Muscle layer of colon (tissue), 2 donors: ENCODE measurements around the gene FASN.

ENCODE experiments used
- H3K27ac ChIP-seq: one replicate; pipeline ENCODE4 v1.7.0; 2013; ENCODE audit warnings: low read depth, mild to moderate bottlenecking, low read length, moderate library complexity
- H3K27me3 ChIP-seq, 2 donors: one replicate each; pipeline ENCODE4 v1.7.0; 2013; ENCODE audit warnings: low read length in 2 of 2, mild to moderate bottlenecking in 2 of 2; ENCODE audit not compliant: insufficient read depth in 2 of 2, control insufficient read depth in 1 of 2
- H3K36me3 ChIP-seq: one replicate; pipeline ENCODE4 v1.7.0; 2013; ENCODE audit warnings: mild to moderate bottlenecking, low read length; ENCODE audit not compliant: insufficient read depth
- H3K4me1 ChIP-seq: one replicate; pipeline ENCODE4 v1.7.0; 2013; ENCODE audit warnings: mild to moderate bottlenecking, low read length; ENCODE audit not compliant: insufficient read depth
- H3K4me3 ChIP-seq, 2 donors: one replicate each; pipeline ENCODE4 v1.7.0; 2013; ENCODE audit warnings: low read length in 2 of 2, low read depth in 1 of 2, mild to moderate bottlenecking in 1 of 2, moderate library complexity in 1 of 2
- H3K9ac ChIP-seq: one replicate; pipeline ENCODE4 v1.7.0; 2013; ENCODE audit warnings: low read length
- H3K9me3 ChIP-seq: one replicate; pipeline ENCODE4 v1.7.0; 2013; ENCODE audit warnings: mild to moderate bottlenecking, low read length
- donor health status: abdominal sarcoma.
- donor health status: Adenocarcinoma of cecum.

The FASN gene

DNA sequence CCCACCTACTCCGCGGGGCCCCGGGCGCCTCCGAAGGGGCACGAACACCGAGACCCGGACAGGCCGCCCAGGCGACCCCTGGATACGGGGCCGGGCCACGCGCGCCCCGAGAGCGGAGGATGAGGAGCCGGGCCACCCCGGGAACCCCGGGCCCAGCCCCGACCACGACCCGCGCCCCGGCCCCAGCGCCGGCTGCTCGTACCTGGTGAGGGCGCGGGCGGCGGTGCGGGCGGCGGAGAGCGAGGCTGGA lies 192 bp downstream of the FASN start:
- Histone ChIP-seq H3K9me3 (no peaks in the 10 kb centered on the region), H3K27ac (peak overlapping the region; percentile 80), H3K36me3 (peaks cover 11% of the 10 kb centered on the region), H3K4me1 (peaks cover 25% of the 10 kb centered on the region), H3K9ac (no peak overlapping the region), H3K27me3 (no peaks in the 10 kb centered on the region), H3K4me3 (peak overlapping the region; percentile 49 to 62)

DNA sequence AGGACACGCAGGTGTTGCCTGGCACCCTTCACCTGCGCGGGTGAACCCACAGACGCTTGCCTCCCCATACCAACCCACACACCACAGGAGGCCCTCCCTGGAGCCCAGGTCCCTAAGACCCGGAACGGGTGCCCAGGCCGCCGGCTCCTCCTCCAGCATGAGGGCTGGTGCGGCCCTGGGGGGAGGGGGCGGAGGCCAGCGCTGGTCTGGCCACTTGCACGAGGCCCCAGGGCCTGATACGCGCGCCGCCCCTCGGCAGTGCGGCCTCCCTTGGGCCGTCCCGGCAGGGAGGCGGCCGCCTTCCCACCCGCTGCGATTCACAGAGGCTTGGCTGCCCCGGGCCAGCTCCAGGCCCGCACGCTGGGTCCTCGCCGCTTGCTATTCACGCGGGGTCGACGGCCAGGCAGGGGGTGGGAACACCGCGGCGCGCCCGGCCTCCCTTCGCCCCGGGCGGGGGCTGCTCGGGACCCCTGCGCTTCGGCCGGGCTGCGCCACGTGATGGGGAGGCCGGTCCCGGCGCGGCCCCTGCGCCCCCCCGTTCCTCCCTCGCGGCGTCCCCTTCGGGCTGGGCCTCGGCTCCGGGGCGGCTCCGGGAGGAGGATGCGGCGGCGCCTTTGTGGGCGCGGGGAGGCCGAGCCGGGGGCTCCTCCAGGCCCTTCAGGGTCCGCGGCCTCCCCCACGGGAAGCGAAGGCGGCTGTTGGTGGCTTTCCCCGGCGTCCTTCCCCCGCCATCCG lies 685 bp downstream of the FASN start:
- peaks cover 11% of the 10 kb centered on the region for H3K36me3 ChIP-seq
- H3K9ac ChIP-seq, result peak overlapping the region; percentile 15
- H3K4me3 ChIP-seq, result peak overlapping the region; percentile 49 to 62
- no peaks in the 10 kb centered on the region for H3K27me3 ChIP-seq
- peak overlapping the region; percentile 80 for H3K27ac ChIP-seq
- no peaks in the 10 kb centered on the region for H3K9me3 ChIP-seq
- peaks cover 25% of the 10 kb centered on the region for H3K4me1 ChIP-seq

DNA sequence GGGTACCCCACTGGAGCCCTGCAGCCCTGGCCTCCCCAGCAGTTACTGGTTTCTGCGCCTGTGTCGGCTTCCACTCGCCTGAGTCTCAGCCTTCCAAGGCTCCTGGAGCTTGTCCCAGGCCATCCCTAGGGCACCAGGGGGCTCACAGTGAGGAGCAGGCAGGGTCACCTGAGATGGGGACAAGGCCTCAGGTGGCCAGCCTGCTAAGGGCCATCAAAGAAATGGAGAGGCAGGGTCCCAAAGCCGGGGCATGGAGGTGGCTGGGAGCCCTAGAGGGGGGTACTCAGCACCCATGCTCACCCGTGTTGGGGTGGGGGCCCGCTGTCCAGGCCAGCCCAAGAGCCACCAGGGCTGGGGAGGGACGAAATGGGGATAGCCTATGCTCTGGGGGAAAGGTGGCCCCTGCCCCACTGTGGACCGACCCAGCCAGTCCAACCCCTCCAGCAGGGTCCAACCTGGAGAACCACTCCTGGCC lies 1.3 kb downstream of the FASN start:
- peaks cover 17% of the 10 kb centered on the region for H3K36me3 ChIP-seq
- H3K27ac ChIP-seq, result peak overlapping the region; percentile 80
- peak overlapping the region; percentile 49 to 62 for H3K4me3 ChIP-seq
- no peaks in the 10 kb centered on the region for H3K27me3 ChIP-seq
- no peaks in the 10 kb centered on the region for H3K9me3 ChIP-seq
- H3K9ac ChIP-seq, result peak overlapping the region; percentile 15
- H3K4me1 ChIP-seq, result peaks cover 25% of the 10 kb centered on the region

DNA sequence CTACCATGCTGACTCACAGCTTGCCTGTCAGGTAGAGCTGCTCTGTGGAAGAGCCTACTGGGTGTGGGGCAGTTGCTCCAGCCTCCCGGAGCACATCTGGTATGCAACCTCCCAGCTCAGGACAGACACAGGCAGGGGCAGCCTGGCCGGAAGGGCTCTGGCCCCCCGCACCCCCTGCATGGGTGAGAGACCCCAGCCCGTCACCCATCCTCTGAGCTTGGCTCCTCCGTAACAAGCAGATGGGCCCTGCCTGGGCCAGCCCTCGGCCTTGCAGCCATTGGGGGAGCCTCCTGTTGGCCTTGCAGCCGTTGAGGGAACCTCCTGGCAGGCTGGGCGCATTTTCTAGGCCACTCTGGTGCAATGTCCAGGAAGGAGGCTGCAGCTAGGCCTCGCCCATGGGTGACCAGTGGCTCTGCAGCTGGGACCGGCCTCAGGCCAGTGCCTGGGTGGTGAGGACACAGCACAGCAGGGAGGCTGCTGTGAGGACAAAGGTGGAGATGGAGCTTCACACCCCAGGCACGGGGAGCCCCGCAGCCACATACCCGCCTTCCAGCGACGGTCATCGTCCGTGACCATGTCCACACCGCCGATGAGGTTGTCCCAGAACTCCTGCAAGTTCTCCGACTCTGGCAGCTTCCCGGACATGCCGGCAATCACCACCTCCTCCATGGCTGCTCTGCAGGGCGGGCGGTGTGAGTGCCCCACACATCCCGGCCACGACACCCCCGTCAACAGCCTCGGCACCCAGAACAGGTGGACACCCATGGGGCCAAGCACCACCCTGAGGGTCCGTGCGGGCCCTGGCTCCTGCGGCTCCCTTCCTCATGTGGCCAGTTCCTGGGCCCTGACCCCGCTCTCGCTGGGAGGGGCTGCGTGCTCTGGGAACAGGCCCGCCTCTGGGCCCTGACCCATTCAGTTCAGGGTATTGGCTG lies 2.0 kb downstream of the FASN start:
- Histone ChIP-seq H3K9me3 (no peaks in the 10 kb centered on the region), H3K36me3 (peaks cover 22% of the 10 kb centered on the region), H3K4me1 (peaks cover 20% of the 10 kb centered on the region), H3K27me3 (no peaks in the 10 kb centered on the region), H3K9ac (no peak overlapping the region), H3K27ac (no peak overlapping the region), H3K4me3 (no peak overlapping the region)

DNA sequence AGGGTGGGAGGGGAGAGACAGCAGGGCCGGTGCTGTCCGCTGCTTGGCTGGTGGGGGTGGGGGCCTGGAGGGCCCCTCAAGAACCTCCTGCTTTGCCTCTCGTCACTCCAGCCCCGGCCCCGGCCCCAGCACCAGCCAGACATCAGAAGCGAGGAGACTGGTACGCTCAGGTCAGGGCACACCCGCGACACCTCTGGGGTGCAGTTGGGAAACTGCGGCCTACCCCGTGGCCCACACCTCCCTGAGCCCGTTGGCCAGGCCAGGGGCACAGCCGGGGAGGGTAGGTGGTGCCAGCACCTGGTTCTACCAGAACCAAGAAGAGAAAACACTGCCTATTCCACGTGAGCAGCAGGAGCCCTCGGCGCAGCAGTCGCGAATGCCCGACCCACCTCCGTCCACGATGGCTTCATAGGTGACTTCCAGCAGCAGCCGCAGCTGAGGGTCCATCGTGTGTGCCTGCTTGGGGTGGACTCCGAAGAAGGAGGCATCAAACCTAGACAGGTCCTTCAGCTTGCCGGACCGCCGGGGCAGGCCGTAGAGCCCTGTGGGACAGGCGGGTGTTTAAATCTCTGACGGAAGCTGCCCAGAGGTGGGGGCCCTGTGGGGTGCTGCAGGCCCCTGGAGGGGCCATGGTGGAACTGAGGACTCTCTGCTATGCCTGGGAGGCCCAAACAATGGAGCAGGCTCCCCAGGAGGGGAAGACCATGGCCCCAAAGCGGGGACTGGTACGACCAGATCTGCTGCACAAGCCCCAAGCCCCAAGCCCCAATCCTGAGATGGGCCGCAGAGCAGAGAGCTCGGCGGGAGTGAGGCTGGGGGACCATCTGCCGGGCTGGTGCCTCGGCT lies 2.9 kb downstream of the FASN start:
- Histone ChIP-seq H3K9me3 (no peaks in the 10 kb centered on the region), H3K27me3 (no peaks in the 10 kb centered on the region), H3K4me1 (peaks cover 18% of the 10 kb centered on the region), H3K9ac (no peak overlapping the region), H3K27ac (no peak overlapping the region), H3K36me3 (peaks cover 25% of the 10 kb centered on the region), H3K4me3 (no peak overlapping the region)

DNA sequence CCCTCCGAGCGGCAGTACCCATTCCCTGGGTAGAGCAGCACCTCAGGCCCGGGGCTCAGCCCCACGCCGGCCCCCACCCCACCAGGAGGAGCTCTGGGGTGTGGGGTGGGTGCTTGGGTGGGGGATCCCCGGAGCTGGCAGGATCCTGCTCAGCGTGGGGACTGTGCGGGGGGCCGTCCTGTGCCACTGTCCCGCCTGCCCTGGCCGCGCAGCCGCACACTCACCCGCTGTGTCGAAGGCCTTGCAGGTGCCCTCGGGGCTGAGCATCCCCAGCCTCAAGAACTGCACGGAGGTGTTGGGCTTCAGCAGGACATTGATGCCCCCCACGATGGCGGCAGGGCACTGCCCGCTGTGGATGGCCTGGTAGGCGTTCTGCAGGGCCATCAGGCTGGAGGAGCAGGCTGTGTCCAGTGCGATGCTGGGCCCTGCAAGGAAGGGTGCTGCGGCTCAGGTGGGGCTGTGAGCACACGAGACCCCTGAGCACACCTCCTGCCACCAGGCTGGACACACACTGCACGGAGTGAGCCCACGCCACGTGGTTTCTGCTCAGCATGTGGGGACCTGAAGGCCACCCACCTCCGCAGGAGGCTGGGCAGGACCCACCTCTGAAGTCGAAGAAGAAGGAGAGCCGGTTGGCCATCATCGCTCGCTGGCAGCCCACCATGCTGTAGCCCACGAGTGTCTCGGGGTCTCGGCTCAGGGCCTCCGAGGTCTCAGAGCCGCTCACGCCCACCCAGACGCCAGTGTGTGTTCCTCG lies 4.9 kb downstream of the FASN start:
- no peak overlapping the region for H3K9ac ChIP-seq
- H3K36me3 ChIP-seq, result peaks cover 42% of the 10 kb centered on the region
- H3K9me3 ChIP-seq, result no peaks in the 10 kb centered on the region
- peaks cover 10% of the 10 kb centered on the region for H3K4me1 ChIP-seq
- no peaks in the 10 kb centered on the region for H3K27me3 ChIP-seq
- H3K4me3 ChIP-seq, result no peak overlapping the region
- no peak overlapping the region for H3K27ac ChIP-seq

DNA sequence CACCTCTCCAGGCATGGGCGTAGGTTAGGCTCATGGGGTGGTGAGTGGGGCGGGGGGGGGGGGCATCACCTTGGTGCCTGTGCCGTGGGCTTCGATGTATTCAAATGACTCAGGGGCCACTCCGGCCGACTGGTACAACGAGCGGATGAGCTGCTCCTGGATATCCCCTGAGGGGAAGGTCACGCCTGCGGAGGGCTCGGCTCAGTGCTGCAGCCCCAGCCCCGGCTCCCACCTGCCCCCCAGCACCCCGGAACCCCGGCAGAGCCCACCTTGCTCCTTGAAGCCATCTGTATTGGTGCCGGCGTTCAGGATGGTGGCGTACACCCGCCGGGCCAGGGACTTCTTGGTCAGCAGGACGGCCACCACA lies 5.4 kb downstream of the FASN start:
- no peaks in the 10 kb centered on the region for H3K27me3 ChIP-seq
- no peak overlapping the region for H3K27ac ChIP-seq
- peaks cover 48% of the 10 kb centered on the region for H3K36me3 ChIP-seq
- H3K4me1 ChIP-seq, result peaks cover 10% of the 10 kb centered on the region
- no peaks in the 10 kb centered on the region for H3K9me3 ChIP-seq
- no peak overlapping the region for H3K9ac ChIP-seq
- H3K4me3 ChIP-seq, result no peak overlapping the region

DNA sequence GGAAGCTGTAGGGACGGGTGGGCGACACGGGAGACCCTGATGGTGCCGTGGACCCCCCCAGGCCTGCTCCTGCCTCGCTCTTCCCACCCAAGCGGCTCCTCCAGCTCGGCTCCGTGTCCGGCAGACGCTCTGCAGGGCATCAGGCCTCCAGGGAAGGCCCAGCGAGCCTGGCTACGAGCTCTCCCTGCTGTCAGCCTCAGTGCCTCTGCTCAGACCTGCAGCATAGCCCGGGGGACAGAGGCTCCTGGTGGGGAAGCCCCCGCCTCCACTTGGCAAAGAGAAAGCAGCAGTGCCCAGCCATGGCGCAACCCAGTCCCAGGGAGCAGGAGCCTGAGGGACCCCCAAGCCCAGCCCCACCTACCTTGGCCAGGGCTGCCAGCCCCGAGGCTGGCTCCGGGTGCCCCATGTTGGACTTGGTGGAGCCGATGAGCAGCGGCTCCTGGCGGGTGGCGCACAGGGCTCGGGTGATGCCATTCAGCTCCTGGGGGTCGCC lies 5.9 kb downstream of the FASN start:
- Histone ChIP-seq H3K36me3 (peaks cover 49% of the 10 kb centered on the region), H3K9ac (no peak overlapping the region), H3K27me3 (no peaks in the 10 kb centered on the region), H3K4me1 (peaks cover 9% of the 10 kb centered on the region), H3K4me3 (no peak overlapping the region), H3K27ac (no peak overlapping the region), H3K9me3 (no peaks in the 10 kb centered on the region)

DNA sequence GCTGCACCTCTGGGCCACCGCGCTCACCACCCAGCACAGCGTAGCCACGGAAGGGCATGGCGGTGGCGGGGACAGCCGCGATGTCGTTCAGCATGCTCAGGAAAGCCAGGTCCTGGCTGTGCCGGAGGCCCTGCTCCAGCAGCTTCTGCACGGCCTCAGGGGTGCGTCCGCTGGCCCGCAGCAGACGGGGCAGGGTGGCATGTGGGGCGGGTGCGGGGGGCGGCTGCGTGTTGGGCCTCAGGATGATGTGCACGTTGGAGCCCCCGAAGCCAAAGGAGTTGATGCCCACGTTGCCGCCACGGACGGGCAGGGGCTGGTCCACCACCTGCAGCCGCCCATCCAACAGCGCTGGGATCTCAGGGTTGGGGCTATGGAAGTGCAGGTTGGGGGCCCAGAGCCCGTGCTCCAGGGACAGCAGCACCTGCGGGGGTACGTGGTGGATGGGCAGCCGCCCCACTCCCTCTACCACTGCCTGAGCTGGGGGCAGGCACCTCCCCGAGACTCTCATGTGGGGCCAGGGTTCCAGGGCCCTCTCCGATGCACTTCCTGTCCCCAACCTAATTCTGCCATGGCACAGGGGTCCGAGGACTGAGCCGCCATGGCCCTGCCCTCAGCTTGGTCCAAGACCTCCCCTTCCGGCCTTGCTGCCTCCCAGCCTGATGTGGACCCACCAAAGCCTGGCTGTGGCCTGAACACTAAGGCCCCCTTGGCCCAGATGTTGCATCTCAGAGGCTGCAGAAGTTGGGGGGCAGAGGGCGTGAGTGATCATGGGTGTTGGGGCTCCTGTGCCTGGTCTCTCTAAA lies 6.6 kb downstream of the FASN start:
- Histone ChIP-seq H3K27ac (no peak overlapping the region), H3K27me3 (no peaks in the 10 kb centered on the region), H3K4me1 (peaks cover 2% of the 10 kb centered on the region), H3K9me3 (no peaks in the 10 kb centered on the region), H3K36me3 (peaks cover 49% of the 10 kb centered on the region), H3K9ac (no peak overlapping the region), H3K4me3 (no peak overlapping the region)

DNA sequence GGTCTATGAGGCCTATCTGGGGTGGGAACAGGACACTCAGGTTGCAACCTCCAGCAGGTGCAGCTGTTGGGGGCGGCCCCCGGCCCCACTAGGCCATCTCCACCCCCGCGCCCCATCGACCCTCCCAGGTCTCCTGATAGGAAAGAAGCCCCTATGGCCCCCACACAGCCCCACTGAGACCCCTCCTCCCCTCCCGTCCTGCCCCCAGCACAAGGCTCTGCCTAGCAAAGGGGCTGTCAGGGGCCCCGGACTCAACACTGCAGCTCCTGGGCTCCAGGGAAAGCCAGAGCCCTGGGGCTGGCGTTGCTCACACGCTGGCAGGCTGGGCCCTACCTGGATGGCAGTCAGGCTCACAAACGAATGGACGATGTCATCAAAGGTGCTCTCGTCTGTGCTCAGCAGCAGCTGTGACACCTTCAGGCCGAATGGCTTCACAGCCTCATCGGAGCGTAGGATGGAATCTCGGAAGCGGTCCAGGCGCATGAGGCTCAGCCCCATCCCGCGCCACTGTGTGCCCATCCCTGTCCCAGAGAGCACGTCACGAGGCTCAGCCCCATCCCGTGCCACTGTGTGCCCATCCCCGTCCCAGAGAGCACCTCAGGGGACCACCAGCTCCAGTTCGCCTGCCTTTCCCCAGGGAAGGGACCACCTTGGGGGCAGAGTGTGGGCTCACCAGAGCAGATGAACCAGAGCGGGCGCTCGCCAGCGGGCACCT lies 7.3 kb downstream of the FASN start:
- Histone ChIP-seq H3K9me3 (no peaks in the 10 kb centered on the region), H3K27me3 (no peaks in the 10 kb centered on the region), H3K4me1 (no peaks in the 10 kb centered on the region), H3K36me3 (peaks cover 49% of the 10 kb centered on the region), H3K27ac (no peak overlapping the region), H3K4me3 (no peak overlapping the region), H3K9ac (no peak overlapping the region)
